IMR-90 (cell line): ENCODE data around the gene MED12. TPM values are rescaled to one million over a fixed set of nuclear protein-coding genes. Genes with fewer than 3 reads are reported as not detected.

Experiments
- ATAC-seq: fragments of 200-7000 bp; cut with Tn5 transposase; 2 replicates; pipeline ENCODE4 v1.9.1; 2020; ENCODE audit warnings: low read depth, mild to moderate bottlenecking, moderate library complexity
- BruUV-seq: library from RNA; stranded (reverse); fragments of 400-500 nt; replicated peaks from 2 replicates; lab custom pipeline; 2021; lab: Mats Ljungman, UMichigan
- CTCF ChIA-PET: fragments of 300-600 bp; formaldehyde crosslinking; extraction: SDS; loops from one replicate; lab custom pipeline; 2021; ENCODE audit warnings: antibody characterized with exemption; lab: Yijun Ruan, JAX
- POLR2A ChIA-PET: fragments of 300-600 bp; sonication (Branson Sonifier 250); formaldehyde crosslinking; loops from one replicate; lab custom pipeline; 2022; ENCODE audit warnings: antibody characterized with exemption; ENCODE audit not compliant: unreplicated experiment; lab: Charles Lee
- DNase-seq: peaks from one replicate; pipeline ENCODE4 v3.0.0; 2013
- H2AFZ ChIP-seq: replicated peaks from 2 replicates; pipeline ENCODE3; 2013; ENCODE audit warnings: low read length, mild to moderate bottlenecking; ENCODE audit not compliant: poor library complexity
- H2AK5ac ChIP-seq: 2 replicates; pipeline ENCODE4 v1.6.1; 2013; ENCODE audit warnings: low read depth, low read length, inconsistent platforms
- H2AK9ac ChIP-seq: replicated peaks from 2 replicates; pipeline ENCODE3; 2013; ENCODE audit warnings: mild to moderate bottlenecking, low read depth, low read length, moderate library complexity; ENCODE audit not compliant: poor library complexity
- H2BK120ac ChIP-seq: 2 replicates; pipeline ENCODE4 v1.6.1; 2013; ENCODE audit warnings: low read depth, low read length, inconsistent platforms
- H2BK15ac ChIP-seq: 3 replicates; pipeline ENCODE4 v1.6.1; 2013; ENCODE audit warnings: low read depth, low read length, inconsistent platforms
- H2BK20ac ChIP-seq: 2 replicates; pipeline ENCODE4 v1.6.1; 2013; ENCODE audit warnings: low read depth, mild to moderate bottlenecking, inconsistent platforms, low read length, moderate library complexity
- H2BK5ac ChIP-seq: 2 replicates; pipeline ENCODE4 v1.6.1; 2013; ENCODE audit warnings: mild to moderate bottlenecking, low read depth, low read length, inconsistent platforms; ENCODE audit not compliant: poor library complexity, severe bottlenecking
- H3K14ac ChIP-seq: replicated peaks from 2 replicates; pipeline ENCODE4 v1.6.1; 2013; ENCODE audit warnings: low read depth, low read length, inconsistent platforms
- H3K18ac ChIP-seq: 2 replicates; pipeline ENCODE4 v1.6.1; 2013; ENCODE audit warnings: low read depth, low read length, control low read depth
- H3K23ac ChIP-seq: 2 replicates; pipeline ENCODE4 v1.6.1; 2013; ENCODE audit warnings: low read depth, low read length, inconsistent platforms
- H3K27ac ChIP-seq: 2 replicates; pipeline ENCODE4 v1.5.1; 2013; ENCODE audit warnings: mild to moderate bottlenecking, control low read depth, low read length; ENCODE audit not compliant: insufficient read depth
- H3K27me3 ChIP-seq: 2 replicates; pipeline ENCODE4 v1.6.1; 2013; ENCODE audit warnings: low read length; ENCODE audit not compliant: control insufficient read depth, insufficient read depth
- H3K36me3 ChIP-seq: 2 replicates; pipeline ENCODE4 v1.6.1; 2013; ENCODE audit warnings: low read length, mixed read lengths; ENCODE audit not compliant: control insufficient read depth, insufficient read depth
- H3K4ac ChIP-seq: 2 replicates; pipeline ENCODE4 v1.6.1; 2013; ENCODE audit warnings: low read depth, low read length, inconsistent platforms
- H3K4me1 ChIP-seq: 2 replicates; pipeline ENCODE4 v1.6.1; 2013; ENCODE audit warnings: low read length, mixed read lengths; ENCODE audit not compliant: control insufficient read depth, insufficient read depth
- H3K4me2 ChIP-seq: 2 replicates; pipeline ENCODE4 v1.6.1; 2013; ENCODE audit warnings: low read depth, mild to moderate bottlenecking, control low read depth, low read length, moderate library complexity
- H3K4me3 ChIP-seq: 2 replicates; pipeline ENCODE4 v1.5.1; 2013; ENCODE audit warnings: low read depth, mild to moderate bottlenecking, control low read depth, low read length, moderate library complexity; ENCODE audit not compliant: insufficient read depth
- H3K56ac ChIP-seq: 2 replicates; pipeline ENCODE4 v1.6.1; 2013; ENCODE audit warnings: low read length, inconsistent platforms; ENCODE audit not compliant: insufficient read depth; ENCODE audit errors: extremely low read depth
- H3K79me1 ChIP-seq, 2 experiments: 2 replicates each; pipeline ENCODE4 v1.6.1; 2013; ENCODE audit warnings: low read length in 2 of 2, inconsistent platforms in 1 of 2, low read depth in 1 of 2
- H3K9ac ChIP-seq: 2 replicates; pipeline ENCODE4 v1.6.1; 2013; ENCODE audit warnings: low read depth, low read length, control low read depth
- H3K9me1 ChIP-seq: 2 replicates; pipeline ENCODE4 v1.6.1; 2013; ENCODE audit warnings: low read length, inconsistent platforms; ENCODE audit not compliant: insufficient read depth
- H3K9me3 ChIP-seq: 2 replicates; pipeline ENCODE4 v1.6.1; 2013; ENCODE audit warnings: low read length; ENCODE audit not compliant: control insufficient read depth, insufficient read depth
- H4K20me1 ChIP-seq: 2 replicates; pipeline ENCODE4 v1.6.1; 2013; ENCODE audit warnings: low read length, inconsistent platforms; ENCODE audit not compliant: insufficient read depth
- H4K5ac ChIP-seq: 2 replicates; pipeline ENCODE4 v1.6.1; 2013; ENCODE audit warnings: mild to moderate bottlenecking, low read depth, low read length, control low read depth
- H4K8ac ChIP-seq, 2 experiments: 2 replicates each; pipeline ENCODE4 v1.6.1; 2013; ENCODE audit warnings: low read depth in 2 of 2, low read length in 2 of 2, control low read depth in 1 of 2, inconsistent platforms in 1 of 2
- H4K91ac ChIP-seq: 2 replicates; pipeline ENCODE4 v1.6.1; 2013; ENCODE audit warnings: low read depth, low read length, inconsistent platforms; ENCODE audit not compliant: insufficient read depth
- BHLHE40 ChIP-seq: fragments of 150-350 bp; IDR thresholded peaks from 2 replicates; pipeline ENCODE4 v1.6.1; 2016; ENCODE audit warnings: mild to moderate bottlenecking, low read depth, low read length
- CEBPB ChIP-seq: IDR thresholded peaks from 2 replicates; pipeline ENCODE4 v1.6.1; 2012; ENCODE audit warnings: low read depth, low read length, improper control_type of control experiment
- CHD1 ChIP-seq: IDR thresholded peaks from 2 replicates; pipeline ENCODE4 v1.6.1; 2012; ENCODE audit warnings: low read depth, low read length, improper control_type of control experiment
- FOS ChIP-seq: fragments of 150-350 bp; IDR thresholded peaks from 2 replicates; pipeline ENCODE4 v1.6.1; 2016; ENCODE audit warnings: low read depth, low read length
- MAFK ChIP-seq: IDR thresholded peaks from 2 replicates; pipeline ENCODE4 v1.6.1; 2012; ENCODE audit warnings: low read depth, low read length, improper control_type of control experiment
- MAZ ChIP-seq: IDR thresholded peaks from 2 replicates; pipeline ENCODE4 v1.6.1; 2012; ENCODE audit warnings: low read depth, mild to moderate bottlenecking, low read length, improper control_type of control experiment, moderate library complexity, borderline replicate concordance
- MXI1 ChIP-seq: IDR thresholded peaks from 2 replicates; pipeline ENCODE4 v1.6.1; 2012; ENCODE audit warnings: low read depth, mild to moderate bottlenecking, low read length, moderate library complexity, borderline replicate concordance
- POLR2A ChIP-seq: IDR thresholded peaks from 2 replicates; pipeline ENCODE4 v1.6.1; 2012; ENCODE audit warnings: mild to moderate bottlenecking, low read depth, low read length
- RAD21 ChIP-seq: IDR thresholded peaks from 2 replicates; pipeline ENCODE4 v1.6.1; 2012; ENCODE audit warnings: low read length, improper control_type of control experiment
- RCOR1 ChIP-seq: IDR thresholded peaks from 2 replicates; pipeline ENCODE4 v1.6.1; 2012; ENCODE audit warnings: mild to moderate bottlenecking, low read length, improper control_type of control experiment; ENCODE audit not compliant: insufficient replicate concordance
- RFX5 ChIP-seq: IDR thresholded peaks from 2 replicates; pipeline ENCODE4 v1.8.0; 2012; ENCODE audit warnings: low read depth, mild to moderate bottlenecking, low read length, moderate library complexity
- SMC3 ChIP-seq: fragments of 150-350 bp; IDR thresholded peaks from 2 replicates; pipeline ENCODE4 v1.6.1; 2016; ENCODE audit warnings: low read depth, mild to moderate bottlenecking, antibody characterized with exemption, low read length, moderate library complexity
- WGBS, 2 experiments: methylation state at CpG; one replicate each; pipeline versions ENCODE4 v1.1.5 to v1.1.7; 2013; ENCODE audit warnings: missing lambda C conversion rate in 2 of 2; ENCODE audit not compliant: insufficient read length in 1 of 2; ENCODE audit errors: extremely low coverage in 2 of 2; 5-methylcytosine and 5-hydroxymethylcytosine counted together
- dilution Hi-C: fragments of 300-500 bp; cut with HindIII; formaldehyde crosslinking; loops from one replicate; pipeline ENCODE4 v1.14.3; 2018; ENCODE audit warnings: low sequenced_read_pairs; ENCODE audit not compliant: unreplicated experiment
- in situ Hi-C: fragments of 300-500 bp; cut with MboI; formaldehyde crosslinking; loops from 3 replicates; pipeline ENCODE4 v1.14.3; 2019; ENCODE audit warnings: low sequenced_read_pairs, inconsistent platforms, mixed read lengths
- intact Hi-C: fragments of 100-400 bp; cut with micrococcal nuclease; formaldehyde crosslinking; loops from 2 replicates; pipeline ENCODE4 v1.10.0; 2022
- polyA plus RNA-seq, 3 experiments: library from polyadenylated mRNA; depleted of rRNA; stranded (reverse); fragments of >200 nt; gene quantifications; 2 replicates each; pipeline ENCODE4 v1.2.3, GENCODE V29; 2012; ENCODE audit warnings: low replicate concordance in 1 of 3
- total RNA-seq: library from RNA; depleted of rRNA; stranded (reverse); fragments of >200 nt; gene quantifications from 2 replicates; pipeline ENCODE4 v1.2.3, GENCODE V29; 2012
- TF ChIP-seq, protein P1 (sequence below): conservative IDR thresholded peaks from 2 replicates; pipeline ENCODE4 v1.5.1; 2012; ENCODE audit warnings: mild to moderate bottlenecking, low read depth, low read length, improper control_type of control experiment
- TF ChIP-seq, protein P2 (sequence below): fragments of 150-350 bp; IDR thresholded peaks from 2 replicates; pipeline ENCODE4 v1.6.1; 2016; ENCODE audit warnings: low read depth, mild to moderate bottlenecking, low read length, moderate library complexity, borderline replicate concordance
- TF ChIP-seq, protein P3 (sequence below): fragments of 150-350 bp; IDR thresholded peaks from 2 replicates; pipeline ENCODE4 v1.6.1; 2017; ENCODE audit warnings: mild to moderate bottlenecking, antibody characterized with exemption, low read length, low read depth

Gene MED12
- total and polyA plus RNA-seq, 2 of the 4 experiments (the other 2 are of a cell fraction) = 9.1 to 19.8 TPM

DNA sequence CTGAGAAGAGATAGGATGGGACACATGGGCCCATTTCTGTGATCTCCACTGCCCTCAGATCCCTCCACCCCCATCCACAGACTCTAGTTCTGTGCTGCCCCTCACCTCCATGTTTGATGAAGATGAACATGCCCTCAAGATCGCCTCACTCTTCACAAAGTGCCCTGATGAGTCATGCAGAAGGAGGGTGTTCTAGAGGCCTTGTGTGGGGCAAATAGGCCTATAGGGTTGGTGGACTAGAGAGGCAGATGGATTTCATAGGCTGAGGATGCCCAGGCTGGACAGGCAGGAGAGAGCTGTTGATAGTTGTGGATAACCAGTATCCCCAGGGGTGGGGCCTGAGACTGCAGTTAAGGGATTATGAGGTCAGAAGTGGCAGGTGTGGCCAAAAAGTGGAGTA is 12.0 kb upstream of the MED12 start, which contains the start of gene CXorf65:
Gene CXorf65, minus strand, starts transcription at position 314 of the 400 bp plus-strand sequence. Its CDS starts 184 bp downstream, at position 130.
- Histone ChIP-seq H2AFZ (no peak within 1 kb of the TSS), H3K4ac (no peak within 1 kb of the TSS), H3K18ac (no peak within 1 kb of the TSS), H3K36me3 (no peaks in the 10 kb centered on the region), H2AK9ac (peak within 1 kb of the TSS; percentile 42), H3K9ac (no peak within 1 kb of the TSS), H4K20me1 (no peaks in the 10 kb centered on the region), H4K91ac (no peak within 1 kb of the TSS), H2BK15ac (no peak within 1 kb of the TSS), H3K4me3 (no peak within 1 kb of the TSS), H3K27ac (no peak within 1 kb of the TSS), H3K14ac (no peak within 1 kb of the TSS), H4K5ac (no peak within 1 kb of the TSS), H2AK5ac (no peak within 1 kb of the TSS), H3K56ac (no peak within 1 kb of the TSS), H4K8ac (no peak within 1 kb of the TSS), H3K23ac (no peak within 1 kb of the TSS), H3K27me3 (peaks cover 15% of the 10 kb centered on the region), H3K79me1 (no peaks in the 10 kb centered on the region), H3K4me2 (no peak within 1 kb of the TSS), H2BK20ac (no peak within 1 kb of the TSS), H3K9me3 (no peaks in the 10 kb centered on the region), H3K4me1 (no peaks in the 10 kb centered on the region), H2BK120ac (no peak within 1 kb of the TSS), H3K9me1 (no peaks in the 10 kb centered on the region), H2BK5ac (no peak within 1 kb of the TSS)
- ChIA-PET POLR2A (no interaction called here), CTCF (no interaction called here)
- no peak for DNase-seq
- ATAC-seq = no peak
- dilution Hi-C loops (no loop called here), in situ Hi-C loops (no loop called here), intact Hi-C loops (no loop called here)
- WGBS, 2 experiments = no CpG with 5 or more reads among the region's 1 CpG
- no TSS peak for BruUV-seq
- TF ChIP-seq, protein P1, sequence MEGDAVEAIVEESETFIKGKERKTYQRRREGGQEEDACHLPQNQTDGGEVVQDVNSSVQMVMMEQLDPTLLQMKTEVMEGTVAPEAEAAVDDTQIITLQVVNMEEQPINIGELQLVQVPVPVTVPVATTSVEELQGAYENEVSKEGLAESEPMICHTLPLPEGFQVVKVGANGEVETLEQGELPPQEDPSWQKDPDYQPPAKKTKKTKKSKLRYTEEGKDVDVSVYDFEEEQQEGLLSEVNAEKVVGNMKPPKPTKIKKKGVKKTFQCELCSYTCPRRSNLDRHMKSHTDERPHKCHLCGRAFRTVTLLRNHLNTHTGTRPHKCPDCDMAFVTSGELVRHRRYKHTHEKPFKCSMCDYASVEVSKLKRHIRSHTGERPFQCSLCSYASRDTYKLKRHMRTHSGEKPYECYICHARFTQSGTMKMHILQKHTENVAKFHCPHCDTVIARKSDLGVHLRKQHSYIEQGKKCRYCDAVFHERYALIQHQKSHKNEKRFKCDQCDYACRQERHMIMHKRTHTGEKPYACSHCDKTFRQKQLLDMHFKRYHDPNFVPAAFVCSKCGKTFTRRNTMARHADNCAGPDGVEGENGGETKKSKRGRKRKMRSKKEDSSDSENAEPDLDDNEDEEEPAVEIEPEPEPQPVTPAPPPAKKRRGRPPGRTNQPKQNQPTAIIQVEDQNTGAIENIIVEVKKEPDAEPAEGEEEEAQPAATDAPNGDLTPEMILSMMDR = no peak
- TF ChIP-seq RCOR1 (no peak), MAFK (no peak), POLR2A (no peak), MXI1 (no peak), CHD1 (no peak), MAZ (no peak), SMC3 (no peak), CEBPB (no peak), RAD21 (no peak), RFX5 (no peak), BHLHE40 (no peak), FOS (no peak)
- TF ChIP-seq, protein P2, sequence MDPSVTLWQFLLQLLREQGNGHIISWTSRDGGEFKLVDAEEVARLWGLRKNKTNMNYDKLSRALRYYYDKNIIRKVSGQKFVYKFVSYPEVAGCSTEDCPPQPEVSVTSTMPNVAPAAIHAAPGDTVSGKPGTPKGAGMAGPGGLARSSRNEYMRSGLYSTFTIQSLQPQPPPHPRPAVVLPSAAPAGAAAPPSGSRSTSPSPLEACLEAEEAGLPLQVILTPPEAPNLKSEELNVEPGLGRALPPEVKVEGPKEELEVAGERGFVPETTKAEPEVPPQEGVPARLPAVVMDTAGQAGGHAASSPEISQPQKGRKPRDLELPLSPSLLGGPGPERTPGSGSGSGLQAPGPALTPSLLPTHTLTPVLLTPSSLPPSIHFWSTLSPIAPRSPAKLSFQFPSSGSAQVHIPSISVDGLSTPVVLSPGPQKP = no peak
- TF ChIP-seq, protein P3, sequence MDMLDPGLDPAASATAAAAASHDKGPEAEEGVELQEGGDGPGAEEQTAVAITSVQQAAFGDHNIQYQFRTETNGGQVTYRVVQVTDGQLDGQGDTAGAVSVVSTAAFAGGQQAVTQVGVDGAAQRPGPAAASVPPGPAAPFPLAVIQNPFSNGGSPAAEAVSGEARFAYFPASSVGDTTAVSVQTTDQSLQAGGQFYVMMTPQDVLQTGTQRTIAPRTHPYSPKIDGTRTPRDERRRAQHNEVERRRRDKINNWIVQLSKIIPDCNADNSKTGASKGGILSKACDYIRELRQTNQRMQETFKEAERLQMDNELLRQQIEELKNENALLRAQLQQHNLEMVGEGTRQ = no peak
